ENCODE results near the gene PIGQ. TPM values are rescaled to one million over a fixed set of nuclear protein-coding genes. Genes with fewer than 3 reads are reported as not detected.

The PIGQ gene
- total RNA-seq, 3 donors from 2014 or later = 37.8 to 39.6 (median 38.4) TPM

- H3K9me3 ChIP-seq = no peaks in the 10 kb centered on the region
- no peak for DNase-seq
- H3K4me1 ChIP-seq (ENCODE audit: low read depth) = peaks cover 29% of the 10 kb centered on the region
- no peak for TF ChIP-seq CTCF (IDR thresholded peaks at IDR 0.05)
- intact Hi-C loops (cut with DNase I, micrococcal nuclease) = no loop called here
- H3K36me3 ChIP-seq (ENCODE audit: low read depth) = no peaks in the 10 kb centered on the region
- no peak for ATAC-seq
- no peak overlapping the region for H3K4me3 ChIP-seq
Observed at GRCh38 chr16:564690-565418, 4.9 kb upstream of the PIGQ start.

GRCh38 chr16:565419-566330, 4.1 kb upstream of the PIGQ start:
- Histone ChIP-seq H3K4me3 (no peak overlapping the region), H3K4me1 (ENCODE audit: low read depth) (peaks cover 31% of the 10 kb centered on the region)
- ATAC-seq = no peak

GRCh38 chr16:566475-567372, 3.0 kb upstream of the PIGQ start, which contains the start of gene NHLRC4:
NHLRC4 (plus strand) TSS chr16:567005; CDS start chr16:568048, 1,043 bp downstream.
- ATAC-seq (peak; percentile 53), DNase-seq (peak; percentile 72 to 81 (median 73))
- Histone ChIP-seq H3K4me1 (ENCODE audit: low read depth) (peaks cover 33% of the 10 kb centered on the region), H3K4me3 (no peak within 1 kb of the TSS), H3K36me3 (ENCODE audit: low read depth) (no peaks in the 10 kb centered on the region), H3K9me3 (no peaks in the 10 kb centered on the region)
- no peak for TF ChIP-seq CTCF (IDR thresholded peaks at IDR 0.05)
- intact Hi-C loops (cut with DNase I, micrococcal nuclease) = no loop called here

More at GRCh38 chr16:565419-566330, 4.1 kb upstream of the PIGQ start:
- H3K9me3 ChIP-seq = no peaks in the 10 kb centered on the region
- no peaks in the 10 kb centered on the region for H3K36me3 ChIP-seq (ENCODE audit: low read depth)
- intact Hi-C loops (cut with DNase I, micrococcal nuclease) = no loop called here
- TF ChIP-seq CTCF (IDR thresholded peaks at IDR 0.05) = no peak
- no peak for DNase-seq

GRCh38 chr16:567373-568256, 2.2 kb upstream of the PIGQ start:
- no peak for TF ChIP-seq CTCF (IDR thresholded peaks at IDR 0.05)
- DNase-seq (no peak), ATAC-seq (no peak)
- no peak overlapping the region for H3K4me3 ChIP-seq
- H3K9me3 ChIP-seq = no peaks in the 10 kb centered on the region
- no peaks in the 10 kb centered on the region for H3K36me3 ChIP-seq (ENCODE audit: low read depth)
- H3K4me1 ChIP-seq (ENCODE audit: low read depth) = peaks cover 33% of the 10 kb centered on the region
- intact Hi-C loops (cut with DNase I, micrococcal nuclease) = no loop called here

Measured in mucosa of descending colon (tissue), 3 donors.